Small intestine (tissue), 7 donors: Measurements from ENCODE around the gene HDHD2. TPM values are rescaled to one million over a fixed set of nuclear protein-coding genes. Genes with fewer than 3 reads are reported as not detected.
"Not testable (repeated sequence)": the region's sequence is repeated elsewhere in the genome, so short reads cannot be mapped to it uniquely, and the experiment has no call there.

Experiments used
- DNase-seq, 2 donors: peaks; one replicate each; pipeline versions ENCODE4 v3.0.0 to v3.0.0-alpha.2; 2013
- FAIRE-seq: peaks from 2 replicates; lab custom pipeline; 2012; peaks lifted over from hg19 to GRCh38; lab: Jason Lieb, UNC
- H3K27ac ChIP-seq, 3 donors: one replicate each; pipeline ENCODE4 v1.5.1; 2013; ENCODE audit warnings: low read length in 2 of 3, mild to moderate bottlenecking in 2 of 3, control low read depth in 1 of 3, inconsistent platforms in 1 of 3, low read depth in 1 of 3, moderate library complexity in 1 of 3
- H3K27me3 ChIP-seq, 3 donors: one replicate each; pipeline ENCODE4 v1.6.1; 2013; ENCODE audit warnings: low read length in 3 of 3, inconsistent platforms in 1 of 3; ENCODE audit not compliant: control insufficient read depth in 3 of 3, insufficient read depth in 3 of 3
- H3K36me3 ChIP-seq, 3 donors: one replicate each; pipeline ENCODE4 v1.6.1; 2013; ENCODE audit warnings: low read length in 3 of 3, inconsistent platforms in 1 of 3, low read depth in 1 of 3, mild to moderate bottlenecking in 1 of 3, moderate library complexity in 1 of 3; ENCODE audit not compliant: control insufficient read depth in 3 of 3, insufficient read depth in 2 of 3
- H3K4me1 ChIP-seq, 3 donors: one replicate each; pipeline ENCODE4 v1.6.1; 2013; ENCODE audit warnings: low read length in 2 of 3, inconsistent platforms in 1 of 3, low read depth in 1 of 3, mild to moderate bottlenecking in 1 of 3, moderate library complexity in 1 of 3; ENCODE audit not compliant: control insufficient read depth in 3 of 3, insufficient read depth in 2 of 3
- H3K4me3 ChIP-seq, 3 donors: one replicate each; pipeline ENCODE4 v1.5.1; 2013; ENCODE audit warnings: low read length in 3 of 3, control low read depth in 1 of 3, inconsistent platforms in 1 of 3, low read depth in 1 of 3, mild to moderate bottlenecking in 1 of 3, moderate library complexity in 1 of 3
- H3K9me3 ChIP-seq, 2 donors: one replicate each; pipeline ENCODE4 v1.6.1; 2013; ENCODE audit warnings: low read depth in 1 of 2, low read length in 1 of 2; ENCODE audit not compliant: control insufficient read depth in 2 of 2, insufficient read depth in 1 of 2
- WGBS, 3 donors: extraction: QIAGEN DNeasy Blood & Tissue Kit; methylation state at CpG; one replicate each; pipeline ENCODE4 v1.1.7; 2013; 5-methylcytosine and 5-hydroxymethylcytosine counted together
- polyA plus RNA-seq, 4 donors: library from polyadenylated mRNA; stranded (reverse) in 3 of 4; unstranded in 1 of 4; fragments of 200-250 nt in 3 of 4; fragments of 120-200 nt in 1 of 4; gene quantifications; one replicate each; pipeline versions ENCODE4 v1.2.1 to v1.2.3, GENCODE V29; 2013
- donor health status: healthy with polysubstance abuse.
- donor health status: control.
- donor health status: control.
- donor health status: Bipolar disorder and iron deficiency.
- donor health status: healthy.

The HDHD2 gene
- polyA plus RNA-seq, 4 donors, result 16.5 to 39.0 (median 24.3) TPM

DNA sequence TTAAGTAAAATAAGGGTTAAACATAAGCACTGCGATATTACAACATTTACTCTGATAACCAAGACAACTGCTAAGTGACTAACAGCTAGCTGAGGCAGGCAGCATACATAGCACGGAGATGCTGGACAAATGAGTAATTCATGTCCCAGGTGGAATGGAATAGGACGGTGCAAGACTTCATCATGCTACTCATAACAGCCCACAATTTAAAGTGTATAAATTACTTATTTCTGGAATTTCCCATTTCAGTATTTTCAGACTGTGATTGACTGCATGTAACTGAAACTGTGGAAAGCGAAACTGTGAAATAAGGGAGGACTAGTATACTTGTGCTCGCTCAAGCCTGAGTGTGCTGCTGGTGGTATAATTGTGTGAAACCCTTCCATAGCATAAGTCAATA is 12.9 kb upstream of the HDHD2 start:
- peaks cover 0 to 5% (median 4%) of the 10 kb centered on the region in 3 donors for H3K36me3 ChIP-seq
- H3K27me3 ChIP-seq, result no peaks in the 10 kb centered on the region
- FAIRE-seq, result no peak
- H3K9me3 ChIP-seq, result no peaks in the 10 kb centered on the region
- WGBS, 3 donors, result 68 to 83% (median 73%) methylated on average over 5 of the region's 5 CpGs
- H3K4me1 ChIP-seq, result peaks cover 0 to 2% (median 0%) of the 10 kb centered on the region in 3 donors
- no peak overlapping the region for H3K27ac ChIP-seq
- no peak overlapping the region for H3K4me3 ChIP-seq
- DNase-seq, result no peak

DNA sequence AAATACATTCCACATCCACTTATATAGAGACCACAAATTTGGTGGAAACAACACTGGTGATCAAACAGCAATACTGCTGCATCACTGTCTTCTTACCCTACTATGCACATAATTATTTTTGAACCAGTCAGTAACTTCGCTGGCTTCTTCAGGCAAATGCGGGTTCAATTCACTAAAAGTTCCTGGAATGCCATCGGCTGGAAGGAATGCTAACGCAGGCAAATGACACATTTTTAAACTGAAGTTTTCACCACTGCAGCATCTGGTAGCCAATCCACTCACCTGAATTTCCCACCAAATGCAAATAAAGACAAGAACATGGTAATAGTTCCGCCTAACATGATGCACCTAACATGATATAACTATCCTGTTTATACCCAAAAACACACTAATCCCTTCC is 10.0 kb upstream of the HDHD2 start:
- Histone ChIP-seq H3K27ac (no peak overlapping the region), H3K27me3 (no peaks in the 10 kb centered on the region), H3K36me3 (peaks cover 0 to 4% (median 2%) of the 10 kb centered on the region in 3 donors), H3K9me3 (no peaks in the 10 kb centered on the region), H3K4me1 (no peaks in the 10 kb centered on the region), H3K4me3 (no peak overlapping the region)
- DNase-seq, result no peak
- WGBS, 3 donors, result 95 to 98% (median 97%) methylated on average over 5 of the region's 5 CpGs
- no peak for FAIRE-seq

DNA sequence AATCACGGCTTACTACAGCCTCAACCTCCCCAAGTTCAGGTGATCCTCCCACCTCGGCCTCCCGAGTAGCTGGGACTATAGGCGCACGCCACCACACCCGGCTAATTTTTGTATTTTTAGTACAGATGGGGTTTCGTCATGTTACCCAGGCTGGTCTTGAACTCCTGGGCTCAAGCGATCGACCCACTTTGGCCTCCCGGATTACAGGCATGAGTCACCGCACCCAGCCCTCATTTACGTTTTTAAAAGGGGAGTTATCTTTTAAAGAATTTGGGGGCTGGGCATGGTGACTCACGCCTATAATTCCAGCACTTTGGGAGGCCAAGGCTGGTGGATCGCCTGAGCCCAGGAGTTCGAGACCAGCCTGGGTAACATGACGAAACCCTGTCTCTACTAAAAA is 8.1 kb upstream of the HDHD2 start:
- not testable (repeated sequence) for H3K27me3 ChIP-seq, H3K4me1 ChIP-seq, H3K36me3 ChIP-seq, FAIRE-seq, H3K9me3 ChIP-seq, H3K27ac ChIP-seq, H3K4me3 ChIP-seq, DNase-seq
- WGBS, 3 donors, result 89 to 94% (median 90%) methylated on average over 16 of the region's 16 CpGs

DNA sequence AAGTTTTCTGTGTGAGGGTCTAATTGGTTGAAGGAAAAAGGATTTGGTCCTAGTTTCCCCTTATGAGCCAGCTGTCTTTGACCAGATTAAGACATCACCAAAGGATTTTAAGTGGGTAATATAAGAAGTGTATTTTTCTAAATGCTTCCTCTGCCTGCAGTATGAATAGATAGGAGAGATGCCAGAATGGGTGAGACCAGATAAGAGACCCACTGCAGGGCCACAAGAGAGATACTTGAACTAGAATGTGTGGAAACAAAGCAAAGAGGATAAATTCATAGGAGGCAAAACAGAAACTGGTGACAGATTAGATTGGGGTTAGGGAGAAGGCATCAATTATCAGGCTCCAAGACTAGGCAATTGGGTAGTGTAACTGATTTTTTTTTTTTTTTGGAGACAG is 1.1 kb upstream of the HDHD2 start:
- Histone ChIP-seq H3K4me1 (peaks cover 6 to 12% (median 10%) of the 10 kb centered on the region in 3 donors), H3K9me3 (no peaks in the 10 kb centered on the region), H3K4me3 (no peak overlapping the region), H3K36me3 (peaks cover 0 to 2% (median 0%) of the 10 kb centered on the region in 3 donors), H3K27me3 (no peaks in the 10 kb centered on the region), H3K27ac (peak overlapping the region in 1 of 3 donors; percentile 81)
- FAIRE-seq (no peak), DNase-seq (no peak)

GRCh38 chr18:47150824-47151366 is 595 bp upstream of the HDHD2 start:
- Histone ChIP-seq H3K36me3 (peaks cover 0 to 2% (median 0%) of the 10 kb centered on the region in 3 donors), H3K9me3 (no peaks in the 10 kb centered on the region), H3K4me3 (peak overlapping the region; percentile 41 to 80 (median 62)), H3K4me1 (peaks cover 6 to 12% (median 10%) of the 10 kb centered on the region in 3 donors), H3K27me3 (no peaks in the 10 kb centered on the region), H3K27ac (peak overlapping the region; percentile 81 to 95 (median 92))
- no peak for DNase-seq
- WGBS, 3 donors, result 2 to 6% (median 6%) methylated on average over 13 of the region's 13 CpGs
- no peak for FAIRE-seq

DNA sequence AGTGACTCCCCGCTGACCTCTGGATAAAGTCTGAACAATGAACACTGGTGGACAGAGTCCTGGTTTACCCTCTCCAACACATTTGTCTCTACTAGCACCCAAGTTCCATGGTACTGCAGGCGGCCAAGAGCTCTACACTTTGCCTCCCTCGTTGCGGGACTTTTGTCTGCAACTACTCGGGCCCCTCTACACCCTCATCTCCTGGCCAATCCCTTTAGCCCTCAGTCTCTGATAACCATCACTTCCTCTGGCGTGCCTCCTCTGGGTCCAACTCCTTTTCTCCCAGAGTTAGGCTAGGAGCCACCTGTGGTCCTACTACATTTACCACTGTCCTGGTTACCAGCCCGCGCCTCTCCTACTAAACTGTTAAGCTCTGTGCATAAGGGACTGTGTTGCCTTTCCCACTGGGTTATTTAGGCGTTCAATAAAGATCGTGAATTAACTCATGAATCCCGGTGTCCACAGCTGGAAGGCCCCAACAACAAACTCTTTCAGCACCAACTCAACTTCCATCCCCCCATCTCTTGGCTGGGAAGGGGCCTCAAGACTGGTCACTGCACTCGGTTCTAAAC is 757 bp downstream of the HDHD2 start:
- H3K36me3 ChIP-seq, result peaks cover 0 to 2% (median 2%) of the 10 kb centered on the region in 3 donors
- H3K4me3 ChIP-seq, result peak overlapping the region; percentile 41 to 80 (median 62)
- H3K27ac ChIP-seq, result peak overlapping the region in 2 of 3 donors; percentile 92 to 95
- no peaks in the 10 kb centered on the region for H3K9me3 ChIP-seq
- peaks cover 6 to 12% (median 10%) of the 10 kb centered on the region in 3 donors for H3K4me1 ChIP-seq
- peak in 1 of 2 donors; percentile 8 for DNase-seq
- WGBS, 3 donors, result 16 to 29% (median 18%) methylated on average over 12 of the region's 12 CpGs
- no peaks in the 10 kb centered on the region for H3K27me3 ChIP-seq
- no peak for FAIRE-seq

GRCh38 chr18:47146206-47146605 is 4.1 kb downstream of the HDHD2 start:
- Histone ChIP-seq H3K9me3 (no peaks in the 10 kb centered on the region), H3K27me3 (no peaks in the 10 kb centered on the region), H3K4me1 (peaks cover 4 to 9% (median 7%) of the 10 kb centered on the region in 3 donors), H3K36me3 (peaks cover 0 to 5% (median 0%) of the 10 kb centered on the region in 3 donors), H3K4me3 (no peak overlapping the region), H3K27ac (no peak overlapping the region)
- 93 to 97% (median 96%) methylated on average over 3 of the region's 3 CpGs for WGBS, 3 donors
- no peak for FAIRE-seq
- no peak for DNase-seq

GRCh38 chr18:47143899-47144485 is 6.3 kb downstream of the HDHD2 start:
- DNase-seq (no peak), FAIRE-seq (no peak)
- H3K36me3 ChIP-seq, result peaks cover 0 to 5% (median 0%) of the 10 kb centered on the region in 3 donors
- no peaks in the 10 kb centered on the region for H3K27me3 ChIP-seq
- H3K9me3 ChIP-seq, result no peaks in the 10 kb centered on the region
- H3K27ac ChIP-seq, result no peak overlapping the region
- no peak overlapping the region for H3K4me3 ChIP-seq
- WGBS, 3 donors, result 91 to 96% (median 95%) methylated on average over 4 of the region's 4 CpGs
- H3K4me1 ChIP-seq, result peaks cover 0 to 5% (median 2%) of the 10 kb centered on the region in 3 donors
